ENCODE results near the gene TTLL4. TPM values are rescaled to one million over a fixed set of nuclear protein-coding genes. Genes with fewer than 3 reads are reported as not detected.

The TTLL4 gene
- total RNA-seq, 3 donors from 2014 or later, result 8.3 to 34.7 (median 29.0) TPM

- intact Hi-C loops (cut with DNase I; ENCODE audit: low total_unique reads), result no loop called here
- Histone ChIP-seq H3K27ac (peak overlapping the region; percentile 88 to 95), H3K36me3 (no peaks in the 10 kb centered on the region), H3K9me3 (no peaks in the 10 kb centered on the region), H3K27me3 (no peaks in the 10 kb centered on the region), H3K4me3 (no peak overlapping the region), H3K4me1 (no peaks in the 10 kb centered on the region)
- no peak for TF ChIP-seq CTCF (IDR thresholded peaks at IDR 0.05)
- TF ChIP-seq POLR2A (IDR thresholded peaks at IDR 0.05), result no peak
- no peak for TF ChIP-seq POLR2AphosphoS5 (IDR thresholded peaks at IDR 0.05)
- DNase-seq (ENCODE audit: low spot score in 2 of 2), result no peak
These were observed 35.8 kb downstream of the TTLL4 start for GRCh38 chr2:218746470-218746795.

- intact Hi-C loops (cut with DNase I; ENCODE audit: low total_unique reads), result no loop called here
- H3K9me3 ChIP-seq, result no peaks in the 10 kb centered on the region
- H3K27ac ChIP-seq, result peak overlapping the region; percentile 88 to 95
- no peak for TF ChIP-seq POLR2AphosphoS5 (IDR thresholded peaks at IDR 0.05)
- no peak for TF ChIP-seq POLR2A (IDR thresholded peaks at IDR 0.05)
- TF ChIP-seq CTCF (IDR thresholded peaks at IDR 0.05), result no peak
- no peaks in the 10 kb centered on the region for H3K36me3 ChIP-seq
- H3K4me3 ChIP-seq, result peak overlapping the region in 1 of 3 donors; percentile 5
- peak in 1 of 2 donors; percentile 53 for DNase-seq (ENCODE audit: low spot score in 2 of 2)
- H3K27me3 ChIP-seq, result no peaks in the 10 kb centered on the region
- H3K4me1 ChIP-seq, result no peaks in the 10 kb centered on the region
These were observed 36.3 kb downstream of the TTLL4 start for GRCh38 chr2:218746960-218747359.

- Histone ChIP-seq H3K4me3 (no peak overlapping the region), H3K27me3 (no peaks in the 10 kb centered on the region), H3K36me3 (no peaks in the 10 kb centered on the region), H3K27ac (peak overlapping the region in 1 of 2 donors; percentile 1), H3K4me1 (no peaks in the 10 kb centered on the region), H3K9me3 (no peaks in the 10 kb centered on the region)
- no peak for TF ChIP-seq POLR2A (IDR thresholded peaks at IDR 0.05)
- DNase-seq (ENCODE audit: low spot score in 2 of 2), result no peak
- intact Hi-C loops (cut with DNase I; ENCODE audit: low total_unique reads), result no loop called here
These were observed 38.3 kb downstream of the TTLL4 start for GRCh38 chr2:218748741-218749441.

GRCh38 chr2:218754201-218754600 is 43.6 kb downstream of the TTLL4 start:
- intact Hi-C loops (cut with DNase I; ENCODE audit: low total_unique reads), result no loop called here
- H3K4me3 ChIP-seq, result no peak overlapping the region
- H3K27ac ChIP-seq, result no peak overlapping the region
- peak in 1 of 2 donors; percentile 62 for DNase-seq (ENCODE audit: low spot score in 2 of 2)
- H3K27me3 ChIP-seq, result no peaks in the 10 kb centered on the region
- H3K36me3 ChIP-seq, result no peaks in the 10 kb centered on the region
- TF ChIP-seq POLR2A (IDR thresholded peaks at IDR 0.05), result no peak
- no peak for TF ChIP-seq CTCF (IDR thresholded peaks at IDR 0.05)
- no peak for TF ChIP-seq POLR2AphosphoS5 (IDR thresholded peaks at IDR 0.05)
- no peaks in the 10 kb centered on the region for H3K9me3 ChIP-seq
- H3K4me1 ChIP-seq, result no peaks in the 10 kb centered on the region

- Histone ChIP-seq H3K36me3 (no peaks in the 10 kb centered on the region), H3K27me3 (no peaks in the 10 kb centered on the region), H3K27ac (no peak overlapping the region), H3K4me1 (no peaks in the 10 kb centered on the region), H3K4me3 (no peak overlapping the region), H3K9me3 (no peaks in the 10 kb centered on the region)
- no peak for DNase-seq (ENCODE audit: low spot score in 2 of 2)
- intact Hi-C loops (cut with DNase I; ENCODE audit: low total_unique reads), result no loop called here
- no peak for TF ChIP-seq POLR2A (IDR thresholded peaks at IDR 0.05)
These were observed 44.1 kb downstream of the TTLL4 start for GRCh38 chr2:218754781-218755180.

- no peaks in the 10 kb centered on the region for H3K27me3 ChIP-seq
- no peak overlapping the region for H3K4me3 ChIP-seq
- no peak for TF ChIP-seq CTCF (IDR thresholded peaks at IDR 0.05)
- TF ChIP-seq POLR2A (IDR thresholded peaks at IDR 0.05), result no peak
- TF ChIP-seq POLR2AphosphoS5 (IDR thresholded peaks at IDR 0.05), result no peak
- intact Hi-C loops (cut with DNase I; ENCODE audit: low total_unique reads), result no loop called here
- no peaks in the 10 kb centered on the region for H3K36me3 ChIP-seq
- no peaks in the 10 kb centered on the region for H3K4me1 ChIP-seq
- no peak for DNase-seq (ENCODE audit: low spot score in 2 of 2)
- no peaks in the 10 kb centered on the region for H3K9me3 ChIP-seq
- H3K27ac ChIP-seq, result no peak overlapping the region
These were observed 44.5 kb downstream of the TTLL4 start for GRCh38 chr2:218755198-218755566.

Measured in breast epithelium (tissue), 4 donors.